GM10266 (cell line): ENCODE data around the gene HDAC10.

Experiments
- DNase-seq: peaks from one replicate; pipeline ENCODE4 v3.0.0; 2012; ENCODE audit errors: extremely low spot score
- TF ChIP-seq, protein P1 (sequence below): IDR thresholded peaks from 2 replicates; pipeline ENCODE4 v1.5.1; 2012; ENCODE audit warnings: mild to moderate bottlenecking, low read depth; ENCODE audit not compliant: control insufficient read depth, insufficient read depth; ENCODE audit errors: missing control alignments

The HDAC10 gene

DNA sequence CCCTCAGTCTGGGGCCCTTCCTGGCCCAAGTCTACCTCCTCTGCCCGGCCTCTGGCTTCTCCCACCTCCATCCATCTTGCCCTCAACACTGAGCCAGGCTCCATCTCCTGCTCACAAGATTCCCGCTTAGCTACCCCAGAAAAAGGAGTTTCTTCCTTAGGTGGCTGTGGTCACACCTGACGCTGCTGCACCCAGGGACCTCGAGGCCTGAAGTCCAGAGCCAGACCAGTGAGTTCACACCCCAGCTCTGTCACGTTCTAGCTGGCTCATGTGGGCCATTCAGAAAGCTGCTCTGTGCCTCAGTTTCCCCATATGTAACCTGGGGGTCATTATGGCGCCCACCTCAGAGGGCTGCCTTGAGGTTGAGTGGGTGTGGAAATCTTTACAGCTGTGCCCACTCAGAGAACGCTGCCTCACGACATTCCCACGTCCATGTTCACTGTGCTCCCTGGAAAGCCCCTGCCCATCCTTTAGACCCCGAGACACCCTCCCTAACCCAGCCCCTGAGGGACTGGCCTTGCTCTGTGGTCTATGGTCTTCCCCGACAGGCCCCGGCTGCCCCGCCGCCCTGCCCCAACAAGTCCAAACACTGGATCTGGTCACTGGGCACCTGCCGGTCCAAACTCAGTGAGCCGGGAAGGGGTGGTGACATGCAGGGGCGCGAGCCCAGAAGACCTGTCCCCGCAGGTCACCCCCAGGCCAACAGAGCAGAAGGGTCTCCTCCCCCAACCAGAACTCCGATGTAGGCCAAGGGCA, 46.6 kb upstream of the HDAC10 start:
- TF ChIP-seq, protein P1, sequence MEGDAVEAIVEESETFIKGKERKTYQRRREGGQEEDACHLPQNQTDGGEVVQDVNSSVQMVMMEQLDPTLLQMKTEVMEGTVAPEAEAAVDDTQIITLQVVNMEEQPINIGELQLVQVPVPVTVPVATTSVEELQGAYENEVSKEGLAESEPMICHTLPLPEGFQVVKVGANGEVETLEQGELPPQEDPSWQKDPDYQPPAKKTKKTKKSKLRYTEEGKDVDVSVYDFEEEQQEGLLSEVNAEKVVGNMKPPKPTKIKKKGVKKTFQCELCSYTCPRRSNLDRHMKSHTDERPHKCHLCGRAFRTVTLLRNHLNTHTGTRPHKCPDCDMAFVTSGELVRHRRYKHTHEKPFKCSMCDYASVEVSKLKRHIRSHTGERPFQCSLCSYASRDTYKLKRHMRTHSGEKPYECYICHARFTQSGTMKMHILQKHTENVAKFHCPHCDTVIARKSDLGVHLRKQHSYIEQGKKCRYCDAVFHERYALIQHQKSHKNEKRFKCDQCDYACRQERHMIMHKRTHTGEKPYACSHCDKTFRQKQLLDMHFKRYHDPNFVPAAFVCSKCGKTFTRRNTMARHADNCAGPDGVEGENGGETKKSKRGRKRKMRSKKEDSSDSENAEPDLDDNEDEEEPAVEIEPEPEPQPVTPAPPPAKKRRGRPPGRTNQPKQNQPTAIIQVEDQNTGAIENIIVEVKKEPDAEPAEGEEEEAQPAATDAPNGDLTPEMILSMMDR, result no peak
- DNase-seq, result no peak

DNA sequence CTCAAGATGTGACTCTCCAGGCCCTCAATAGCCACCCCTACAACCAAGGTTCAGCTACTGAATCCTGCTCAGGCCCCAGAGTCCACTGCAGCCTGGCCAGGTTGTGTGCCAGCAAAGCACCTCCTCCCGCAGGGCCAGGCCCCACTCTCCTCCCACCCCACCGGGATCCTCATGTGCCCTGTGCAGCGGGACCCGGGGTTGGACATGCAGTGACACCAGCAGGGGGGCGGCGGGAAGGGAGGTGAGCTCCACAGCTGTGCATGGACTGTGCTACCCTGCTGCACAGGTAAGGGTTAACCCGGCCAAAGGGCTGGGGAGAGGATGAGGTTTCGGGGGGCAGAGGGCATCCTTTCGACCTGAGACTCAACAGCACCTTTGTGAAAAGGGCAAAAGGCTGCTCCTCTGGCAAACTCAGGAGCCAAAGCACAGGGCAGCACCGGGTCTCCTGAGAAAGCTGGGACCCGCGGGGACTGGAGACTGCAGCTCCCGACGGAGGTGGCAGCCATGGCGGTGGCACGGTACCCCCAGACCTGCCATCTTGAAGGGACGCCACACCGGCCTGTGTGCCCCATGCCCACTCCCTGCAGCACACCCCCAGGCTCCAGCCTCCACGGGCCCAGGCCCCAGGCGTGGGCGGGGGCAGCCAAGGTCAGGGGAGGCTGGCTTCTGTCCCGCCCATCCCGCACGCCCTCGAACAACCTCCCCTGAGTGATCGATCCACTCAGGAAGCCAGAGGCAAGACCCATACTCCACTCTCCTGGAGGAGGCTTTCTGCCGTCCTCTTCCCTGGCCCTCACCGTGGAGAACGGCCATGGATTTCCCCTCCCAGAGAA, 45.8 kb upstream of the HDAC10 start:
- no peak for DNase-seq
- TF ChIP-seq, protein P1, result no peak

DNA sequence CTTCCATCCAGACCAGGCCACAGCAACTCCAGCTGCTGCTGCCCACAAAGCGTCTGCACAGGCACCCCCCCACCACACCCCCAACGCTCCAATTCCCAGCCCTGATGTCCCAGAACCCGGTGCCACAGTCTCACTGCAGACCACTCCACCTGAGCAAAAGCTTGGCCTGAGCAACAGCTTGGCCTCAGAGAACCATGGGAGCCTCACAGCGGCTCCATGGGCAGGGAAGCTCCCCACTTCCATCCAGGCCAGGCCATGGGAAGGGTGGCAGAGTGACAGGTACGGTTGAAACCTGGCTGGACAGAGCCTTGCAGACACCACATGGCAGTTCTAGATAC, 43.2 kb upstream of the HDAC10 start:
- DNase-seq, result no peak
- TF ChIP-seq, protein P1, result no peak

DNA sequence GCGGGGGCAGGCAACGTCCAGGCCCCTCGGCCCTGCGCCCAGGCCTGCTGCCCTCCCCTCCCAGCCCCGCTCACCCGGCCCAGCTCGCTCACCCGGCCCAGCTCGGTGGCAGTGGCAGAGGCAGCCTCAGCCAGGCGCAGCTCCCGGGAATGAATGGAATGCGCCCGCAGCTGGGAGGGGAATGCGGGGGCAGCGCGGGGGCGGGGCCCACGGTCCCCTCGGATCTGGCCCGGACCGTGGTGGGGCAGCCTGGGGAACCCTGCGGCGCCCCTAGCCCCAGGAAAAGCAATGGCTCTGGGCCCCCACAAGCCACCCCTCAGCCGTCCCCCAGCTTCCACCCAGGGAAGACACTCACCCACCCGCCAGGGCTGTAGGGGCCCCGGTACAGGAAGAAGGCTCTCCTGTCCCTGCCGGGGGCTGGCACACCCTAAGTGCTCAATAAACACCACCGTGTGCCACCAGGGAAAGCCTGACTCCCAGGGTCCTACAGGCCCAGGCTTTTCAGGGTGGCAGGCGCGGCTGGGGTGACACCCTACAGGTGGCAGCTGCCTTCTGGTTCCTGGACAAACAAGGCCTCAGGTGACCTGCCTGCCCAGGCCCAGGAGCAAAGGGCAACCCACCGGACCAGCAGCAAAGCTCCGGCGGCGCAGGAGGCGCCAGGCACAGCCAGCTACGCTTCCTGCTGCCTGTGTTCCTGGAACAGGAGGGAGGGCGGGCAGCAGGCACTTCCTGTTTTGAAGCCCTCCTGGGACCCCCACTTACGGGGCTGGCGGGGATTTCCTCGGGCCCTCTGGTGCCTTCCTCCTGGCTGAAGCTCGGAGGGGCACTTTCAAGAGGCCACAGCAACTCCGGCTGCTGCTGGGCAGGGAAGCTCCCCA, 42.6 kb upstream of the HDAC10 start:
- TF ChIP-seq, protein P1, result no peak
- no peak for DNase-seq

DNA sequence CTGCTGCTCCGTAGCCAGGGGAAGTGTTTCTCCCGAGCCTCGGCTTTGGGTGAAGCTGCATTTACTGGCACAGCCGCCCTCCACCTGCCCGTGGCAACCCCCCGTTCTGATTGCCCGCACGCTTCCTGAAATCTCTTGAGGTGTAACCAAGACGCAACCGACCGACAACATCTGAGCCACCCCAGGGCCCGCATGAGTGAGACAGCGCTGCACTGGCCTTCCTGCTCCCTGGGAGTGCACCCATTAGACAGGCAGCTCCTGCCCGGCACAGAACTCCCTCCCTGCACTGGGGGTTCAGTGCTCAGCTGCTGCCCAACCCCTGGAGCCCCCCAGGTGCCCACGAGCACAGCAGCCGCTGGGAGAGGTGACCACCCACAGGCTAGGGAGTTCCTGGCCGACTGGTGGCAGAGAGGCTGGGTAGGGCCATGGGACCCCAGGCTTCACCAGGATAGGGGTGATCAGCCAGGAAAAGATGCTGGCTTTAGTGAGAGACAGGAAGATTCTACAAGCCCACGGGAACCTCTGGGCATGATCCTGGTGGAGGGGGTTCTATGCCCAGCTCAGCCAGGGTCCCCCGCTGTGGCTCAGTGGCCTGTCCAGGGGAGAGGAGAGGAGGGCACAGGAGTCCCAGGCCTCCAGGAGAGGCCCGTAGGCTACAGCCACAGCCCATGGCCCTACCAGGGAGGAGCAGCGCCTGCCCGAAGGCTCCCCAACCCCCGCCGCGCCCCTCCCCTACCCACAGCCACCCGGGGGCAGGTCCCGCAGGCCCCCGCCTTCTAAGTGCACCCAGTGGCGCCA, 41.8 kb upstream of the HDAC10 start:
- TF ChIP-seq, protein P1, result no peak
- DNase-seq, result no peak

DNA sequence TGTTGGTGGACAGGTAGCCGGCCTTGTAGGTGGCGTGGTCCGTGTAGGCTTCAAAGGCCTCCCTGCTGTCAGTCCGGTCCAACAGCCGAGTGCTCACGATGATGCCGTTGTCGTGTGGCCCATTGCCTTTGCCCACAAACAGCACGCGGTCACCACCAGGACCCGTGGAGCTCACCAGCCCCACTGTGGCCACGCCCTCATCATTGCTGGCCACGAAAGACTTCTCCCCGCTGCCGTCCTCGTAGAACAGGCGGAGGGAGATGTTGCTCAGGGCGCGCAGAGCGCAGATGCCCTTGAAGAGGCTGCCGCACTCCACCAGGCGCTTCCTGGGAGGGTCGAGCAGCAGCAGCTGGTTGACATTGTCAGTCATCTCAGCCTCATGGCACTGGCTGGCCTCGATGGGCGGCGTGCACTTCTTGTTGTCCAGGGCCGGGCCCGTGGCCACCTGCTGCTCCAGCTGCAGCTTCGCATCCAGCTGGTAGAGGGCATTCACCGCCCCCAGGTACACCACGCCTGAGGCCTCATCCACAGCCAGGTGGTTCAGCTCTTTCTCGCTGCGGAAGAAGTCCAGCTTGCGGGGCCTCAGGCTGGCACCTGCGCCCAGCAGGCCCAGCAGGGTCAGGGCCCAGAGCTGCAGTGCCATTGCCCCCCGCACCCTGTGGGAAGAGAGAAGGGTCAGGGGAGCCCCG, 39.0 kb upstream of the HDAC10 start:
- TF ChIP-seq, protein P1, result no peak
- DNase-seq, result no peak
